Thoracic aorta (tissue), 2 donors: Measurements from ENCODE around the gene SLC17A2. TPM values are rescaled to one million over a fixed set of nuclear protein-coding genes. Genes with fewer than 3 reads are reported as not detected.

ENCODE experiments used
- ATAC-seq: fragments of 150-250 bp; one replicate; pipeline ENCODE4 v1.8.0; 2017; ENCODE audit warnings: low read depth; ENCODE audit not compliant: insufficient number of reproducible peaks, low FRiP score
- DNase-seq: peaks from one replicate; pipeline ENCODE4 v3.0.0-alpha.2; 2020; ENCODE audit warnings: low spot score
- H3K27ac ChIP-seq, 2 donors: fragments of 200-600 bp; sonication (generic); 1 replicate in 1 of 2; 2 replicates in 1 of 2; pipeline ENCODE4 v1.5.1; 2016; ENCODE audit warnings: mild to moderate bottlenecking in 2 of 2, moderate library complexity in 2 of 2
- H3K27me3 ChIP-seq: fragments of 200-600 bp; sonication (generic); replicated peaks from 2 replicates; pipeline ENCODE4 v1.6.0; 2016; ENCODE audit warnings: mild to moderate bottlenecking; ENCODE audit not compliant: insufficient read depth
- H3K36me3 ChIP-seq: fragments of 200-600 bp; sonication (generic); one replicate; pipeline ENCODE4 v1.5.1; 2016
- H3K4me1 ChIP-seq, 2 donors: fragments of 200-600 bp; sonication (generic); 1 replicate in 1 of 2; 2 replicates in 1 of 2; pipeline versions ENCODE4 v1.5.1 to v1.6.0; 2016; ENCODE audit warnings: low read depth in 2 of 2, mild to moderate bottlenecking in 1 of 2; ENCODE audit not compliant: control insufficient read depth in 1 of 2
- H3K4me3 ChIP-seq: fragments of 200-600 bp; sonication (generic); 2 replicates; pipeline ENCODE4 v1.5.1; 2016; ENCODE audit warnings: mild to moderate bottlenecking
- H3K9me3 ChIP-seq: fragments of 200-600 bp; sonication (generic); 2 replicates; pipeline ENCODE4 v1.5.1; 2016
- CTCF ChIP-seq: fragments of 200-600 bp; sonication (generic); IDR thresholded peaks from one replicate; pipeline ENCODE4 v1.5.1; 2019; ENCODE audit warnings: antibody characterized with exemption
- total RNA-seq, 2 donors: library from RNA; depleted of rRNA; stranded (reverse); fragments of >200 nt; gene quantifications; one replicate each; pipeline versions ENCODE4 v1.1.0 to v1.2.3, GENCODE V29; 2016

Gene SLC17A2
- total RNA-seq, 2 donors from 2014 or later = not detected

- no peak for TF ChIP-seq CTCF
- Histone ChIP-seq H3K4me3 (no peak overlapping the region), H3K9me3 (no peaks in the 10 kb centered on the region), H3K27me3 (no peaks in the 10 kb centered on the region), H3K36me3 (no peaks in the 10 kb centered on the region), H3K27ac (no peak overlapping the region), H3K4me1 (no peaks in the 10 kb centered on the region)
- ATAC-seq (no peak), DNase-seq (no peak)
Observed at GRCh38 chr6:25899580-25900408, 30.7 kb downstream of the SLC17A2 start.

DNA sequence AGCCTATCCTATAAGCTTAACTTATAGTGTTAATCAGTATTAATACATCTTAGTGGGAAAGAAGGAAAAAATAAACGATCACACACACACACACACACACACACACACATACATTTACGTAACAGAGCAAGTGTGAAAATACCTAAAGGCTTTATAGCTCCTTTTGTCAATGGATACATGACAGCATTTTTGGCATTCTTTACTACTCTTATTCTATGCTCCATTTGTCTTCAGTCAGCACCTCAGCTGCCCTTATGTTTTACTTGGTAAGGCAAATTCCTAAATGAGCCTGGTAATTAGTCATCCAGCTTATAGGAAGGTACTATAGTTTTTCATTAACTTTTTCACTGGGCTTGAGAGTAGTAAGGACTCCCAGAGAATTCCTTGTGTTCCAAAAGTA, 31.4 kb downstream of the SLC17A2 start:
- Histone ChIP-seq H3K27ac (no peak overlapping the region), H3K9me3 (no peaks in the 10 kb centered on the region), H3K36me3 (no peaks in the 10 kb centered on the region), H3K4me1 (no peaks in the 10 kb centered on the region), H3K4me3 (no peak overlapping the region), H3K27me3 (no peaks in the 10 kb centered on the region)
- TF ChIP-seq CTCF = no peak
- DNase-seq (no peak), ATAC-seq (no peak)

DNA sequence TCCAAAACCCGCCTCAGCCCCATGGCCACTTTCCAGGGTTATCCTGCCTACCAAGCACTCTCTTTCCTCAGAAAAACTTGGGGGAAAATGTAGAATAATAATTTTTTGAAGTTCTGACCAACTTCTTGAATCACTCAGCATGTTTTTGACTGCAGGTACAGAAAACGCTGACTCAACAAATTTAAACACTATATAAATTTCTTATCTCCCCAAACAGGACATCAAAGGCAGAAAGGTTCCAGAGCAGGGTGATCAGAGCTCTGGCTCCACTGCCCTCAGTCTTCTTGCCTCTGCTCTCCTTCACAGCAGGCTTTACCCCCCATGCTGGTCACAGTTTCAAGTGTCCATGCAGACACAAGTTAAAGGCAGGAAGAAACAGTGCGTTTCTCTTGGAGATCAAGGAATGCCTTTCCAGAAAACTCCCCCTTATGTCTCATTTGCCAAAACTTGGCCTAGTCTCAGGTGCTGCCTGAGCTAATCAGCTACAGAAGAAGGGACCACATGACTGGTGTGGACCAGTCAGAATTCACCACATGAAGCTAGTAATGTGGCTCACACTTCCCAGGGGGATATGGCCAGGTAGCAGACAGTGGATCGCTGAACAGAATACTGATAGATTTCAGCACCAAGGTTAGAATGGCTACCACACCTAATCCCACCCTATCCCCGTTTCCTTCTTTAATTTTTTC, 32.1 kb downstream of the SLC17A2 start:
- ATAC-seq (no peak), DNase-seq (no peak)
- Histone ChIP-seq H3K9me3 (no peaks in the 10 kb centered on the region), H3K36me3 (no peaks in the 10 kb centered on the region), H3K4me3 (no peak overlapping the region), H3K27ac (no peak overlapping the region), H3K27me3 (no peaks in the 10 kb centered on the region), H3K4me1 (no peaks in the 10 kb centered on the region)
- TF ChIP-seq CTCF = no peak

- H3K4me1 ChIP-seq = no peaks in the 10 kb centered on the region
- ATAC-seq = no peak
- H3K9me3 ChIP-seq = no peaks in the 10 kb centered on the region
Observed at GRCh38 chr6:25896252-25896651, 34.2 kb downstream of the SLC17A2 start.

More at GRCh38 chr6:25896252-25896651, 34.2 kb downstream of the SLC17A2 start:
- Histone ChIP-seq H3K4me3 (no peak overlapping the region), H3K27me3 (no peaks in the 10 kb centered on the region), H3K27ac (no peak overlapping the region), H3K36me3 (no peaks in the 10 kb centered on the region)
- no peak for TF ChIP-seq CTCF
- DNase-seq = no peak
